GM18909 (cell line): ENCODE results near the gene IMMP2L.

ENCODE experiments used
- ATAC-seq: cut with Tn5 transposase; IDR thresholded peaks from one replicate; pipeline ENCODE4 v1.9.1; 2021; ENCODE audit warnings: mild to moderate bottlenecking; ENCODE audit not compliant: unreplicated experiment, poor library complexity

Gene IMMP2L

GRCh38 chr7:111137296-111138192 is 424.7 kb downstream of the IMMP2L start:
- peak; percentile 85 for ATAC-seq

DNA sequence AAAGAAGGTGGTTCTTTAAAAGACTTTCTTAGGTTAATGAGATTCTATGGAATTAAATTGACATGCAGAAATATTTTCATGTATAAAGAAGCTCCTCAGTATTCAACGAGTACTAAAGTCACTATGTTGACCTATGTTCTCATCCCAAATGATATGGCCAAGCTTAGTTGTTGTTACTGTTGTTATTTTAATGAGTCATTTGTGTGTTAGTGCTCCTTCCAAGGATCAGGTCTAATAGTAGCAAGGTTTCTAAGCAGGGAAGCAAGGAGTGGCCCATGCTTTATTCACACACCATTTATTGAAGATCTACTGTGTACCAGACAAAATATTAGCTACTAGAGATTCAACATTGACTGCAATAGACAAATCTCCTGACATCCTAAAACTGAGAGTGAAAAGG is 429.5 kb downstream of the IMMP2L start:
- ATAC-seq = no peak

DNA sequence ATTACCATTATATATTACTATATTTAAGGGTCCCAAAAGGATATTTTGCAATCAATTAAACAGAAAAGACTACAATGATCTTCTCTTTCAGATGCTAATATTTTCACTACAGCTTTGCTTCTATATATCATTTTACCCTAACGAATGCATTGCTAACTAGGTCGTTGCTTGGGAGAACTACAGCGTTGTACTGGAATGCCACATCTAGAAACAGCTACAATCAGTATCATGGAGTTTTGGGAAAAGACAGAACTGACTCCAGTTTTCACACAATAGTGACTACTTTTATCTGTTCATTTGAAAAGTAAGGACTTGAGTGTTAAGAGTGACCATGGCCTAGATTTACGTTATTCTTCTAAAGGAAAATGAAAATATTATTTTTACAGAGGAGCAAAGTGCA is 432.9 kb downstream of the IMMP2L start:
- no peak for ATAC-seq

GRCh38 chr7:111126987-111127386 is 435.3 kb downstream of the IMMP2L start:
- no peak for ATAC-seq

DNA sequence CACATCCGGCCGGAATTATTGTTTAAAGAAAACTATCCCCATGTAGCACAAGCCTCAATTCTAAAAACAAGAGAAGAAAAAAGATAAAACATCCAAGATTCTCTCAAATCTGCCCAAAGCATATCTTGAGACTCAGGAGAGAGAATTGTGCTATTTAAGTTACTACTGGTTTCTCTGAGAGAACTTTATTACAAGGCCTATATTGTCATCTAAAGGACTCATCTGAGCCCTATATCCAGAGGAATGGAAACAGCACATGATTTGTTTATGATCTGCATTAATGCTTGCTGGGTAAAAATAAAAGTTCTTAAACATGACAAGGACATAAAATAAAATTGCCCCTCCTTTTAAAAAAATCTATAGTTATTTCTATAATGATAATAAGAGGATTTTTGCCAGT is 446.3 kb downstream of the IMMP2L start:
- no peak for ATAC-seq

- peak; percentile 48 for ATAC-seq
These were observed 448.9 kb downstream of the IMMP2L start for GRCh38 chr7:111113263-111114017.

DNA sequence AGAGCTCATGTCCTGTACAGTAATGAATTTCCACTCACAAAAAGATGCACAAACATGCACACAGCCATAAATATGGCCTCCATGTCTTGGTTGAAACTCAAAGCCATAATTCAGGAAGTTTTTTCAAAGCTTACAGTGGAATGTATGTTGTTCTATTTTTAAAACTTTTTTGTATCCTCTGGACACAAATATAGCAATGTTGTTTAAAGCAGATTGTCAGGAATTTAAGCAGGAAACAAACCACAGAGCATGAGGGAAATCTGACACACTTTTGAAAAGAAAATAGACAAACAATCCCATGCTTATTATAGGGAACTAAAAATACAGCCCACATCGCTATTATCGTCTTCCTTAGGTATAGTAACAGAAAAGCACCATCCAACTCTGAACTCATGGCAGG is 449.9 kb downstream of the IMMP2L start:
- no peak for ATAC-seq

GRCh38 chr7:111108496-111108895 is 453.8 kb downstream of the IMMP2L start:
- no peak for ATAC-seq

- ATAC-seq = no peak
These were observed 454.3 kb downstream of the IMMP2L start for GRCh38 chr7:111108000-111108399.

GRCh38 chr7:111107579-111107978 is 454.7 kb downstream of the IMMP2L start:
- no peak for ATAC-seq

DNA sequence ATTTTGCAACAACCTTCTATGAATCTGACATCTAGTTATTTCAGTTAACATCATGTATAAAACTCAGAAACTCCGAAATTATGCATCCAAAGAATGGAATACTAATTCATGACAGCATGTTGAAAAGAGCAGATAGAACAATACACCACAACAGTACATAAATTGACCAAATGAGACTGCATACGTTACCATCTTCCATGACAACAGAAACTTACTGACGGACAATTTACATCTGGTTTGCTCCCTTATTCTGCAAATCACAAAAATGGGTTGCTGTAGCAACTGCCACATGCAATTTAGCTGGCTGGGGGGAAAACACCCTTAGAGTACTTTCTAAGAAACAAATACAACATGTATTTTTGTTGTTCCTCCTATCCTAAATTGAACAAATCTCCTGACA is 457.0 kb downstream of the IMMP2L start:
- ATAC-seq = no peak

GRCh38 chr7:111104710-111105109 is 457.6 kb downstream of the IMMP2L start:
- no peak for ATAC-seq

DNA sequence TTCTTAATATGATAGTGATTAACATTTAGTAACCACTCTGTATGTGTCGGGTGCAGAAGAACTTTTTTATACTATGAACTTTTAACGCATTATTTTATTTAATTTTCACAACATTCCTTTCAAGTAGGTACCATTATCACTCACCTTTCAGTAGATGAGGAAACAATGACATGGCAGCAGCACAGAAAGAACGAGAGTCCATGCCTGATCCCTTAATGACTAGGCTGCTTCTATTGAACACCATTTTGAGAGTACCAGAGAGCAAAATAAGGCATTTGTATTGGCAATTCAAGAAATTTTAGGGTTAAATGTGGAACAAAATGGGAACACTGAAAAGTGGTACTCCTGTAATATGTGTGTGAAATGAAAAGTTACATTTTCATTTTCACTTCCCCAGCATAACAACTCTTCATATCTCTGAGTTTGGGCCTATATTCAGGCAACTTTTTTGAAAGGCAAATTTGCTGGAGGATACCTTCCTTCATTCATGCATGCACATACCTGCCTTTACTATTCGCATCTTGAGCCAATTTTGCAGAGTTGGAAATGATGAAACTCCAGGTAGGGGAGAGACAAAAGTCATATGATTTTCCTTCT is 458.5 kb downstream of the IMMP2L start:
- peak; percentile 71 for ATAC-seq

- ATAC-seq = no peak
These were observed 459.2 kb downstream of the IMMP2L start for GRCh38 chr7:111103136-111103535.

- no peak for ATAC-seq
These were observed 460.2 kb downstream of the IMMP2L start for GRCh38 chr7:111101856-111102646.

- peak; percentile 23 for ATAC-seq
These were observed 463.4 kb downstream of the IMMP2L start for GRCh38 chr7:111098926-111099250.

GRCh38 chr7:111098011-111098925 is 464.0 kb downstream of the IMMP2L start:
- ATAC-seq = peak; percentile 96

GRCh38 chr7:111096997-111097396 is 465.3 kb downstream of the IMMP2L start:
- ATAC-seq = no peak

DNA sequence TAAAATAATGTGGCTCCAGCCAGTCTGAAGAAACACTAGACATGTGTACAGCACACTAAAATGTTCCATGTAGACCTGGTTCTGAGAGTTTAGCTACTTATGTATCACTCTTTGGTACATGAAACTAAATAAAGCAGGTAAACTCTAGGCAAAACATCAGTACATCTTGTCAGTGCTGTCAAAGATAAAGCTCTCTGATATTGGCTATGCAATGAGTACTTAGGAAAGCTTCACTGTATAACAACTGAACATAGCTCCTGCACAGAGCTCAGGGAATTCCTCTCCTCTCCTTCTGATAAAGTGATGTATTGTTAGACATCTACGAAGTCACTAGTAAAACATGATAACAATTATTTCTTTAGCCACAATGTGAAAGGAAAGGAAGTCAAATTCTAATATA is 467.9 kb downstream of the IMMP2L start:
- ATAC-seq = no peak
